IPS DF 19.7 (cell line): ENCODE results near the gene ZNF330.
"Not testable (repeated sequence)": the region's sequence is repeated elsewhere in the genome, so short reads cannot be mapped to it uniquely, and the experiment has no call there.

Experiments
- DNase-seq: peaks from one replicate; pipeline ENCODE4 v3.0.0-alpha.2; 2013; ENCODE audit warnings: low read depth, low spot score

Gene ZNF330

GRCh38 chr4:141220691-141221659 is at the start of gene ZNF330:
Gene ZNF330 (plus strand): TSS chr4:141220895. CDS start chr4:141222372, 1,477 bp downstream.
- peak; percentile 42 for DNase-seq

DNA sequence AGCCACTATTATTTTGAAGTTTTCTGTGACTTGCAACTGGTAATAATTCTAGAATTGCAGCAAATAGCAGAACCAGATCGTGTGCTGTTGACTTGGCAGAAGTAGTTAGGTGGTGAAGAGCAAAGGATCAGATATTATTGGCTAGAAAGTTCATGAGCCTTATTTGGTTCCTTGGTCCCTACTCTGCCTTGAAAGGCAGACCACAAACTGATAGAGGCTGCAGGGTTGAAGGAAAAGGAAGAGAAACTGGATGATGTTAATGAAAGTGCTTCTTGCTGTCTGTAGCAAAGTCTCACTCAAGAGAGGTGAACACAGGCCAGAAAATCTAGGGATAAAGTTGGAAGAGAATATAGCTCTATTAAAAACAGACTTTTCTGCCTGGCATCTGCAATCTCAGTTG is 46.2 kb upstream of the ZNF330 start:
- no peak for DNase-seq

- no peak for DNase-seq
Observed at GRCh38 chr4:141177171-141177570, 43.5 kb upstream of the ZNF330 start.

DNA sequence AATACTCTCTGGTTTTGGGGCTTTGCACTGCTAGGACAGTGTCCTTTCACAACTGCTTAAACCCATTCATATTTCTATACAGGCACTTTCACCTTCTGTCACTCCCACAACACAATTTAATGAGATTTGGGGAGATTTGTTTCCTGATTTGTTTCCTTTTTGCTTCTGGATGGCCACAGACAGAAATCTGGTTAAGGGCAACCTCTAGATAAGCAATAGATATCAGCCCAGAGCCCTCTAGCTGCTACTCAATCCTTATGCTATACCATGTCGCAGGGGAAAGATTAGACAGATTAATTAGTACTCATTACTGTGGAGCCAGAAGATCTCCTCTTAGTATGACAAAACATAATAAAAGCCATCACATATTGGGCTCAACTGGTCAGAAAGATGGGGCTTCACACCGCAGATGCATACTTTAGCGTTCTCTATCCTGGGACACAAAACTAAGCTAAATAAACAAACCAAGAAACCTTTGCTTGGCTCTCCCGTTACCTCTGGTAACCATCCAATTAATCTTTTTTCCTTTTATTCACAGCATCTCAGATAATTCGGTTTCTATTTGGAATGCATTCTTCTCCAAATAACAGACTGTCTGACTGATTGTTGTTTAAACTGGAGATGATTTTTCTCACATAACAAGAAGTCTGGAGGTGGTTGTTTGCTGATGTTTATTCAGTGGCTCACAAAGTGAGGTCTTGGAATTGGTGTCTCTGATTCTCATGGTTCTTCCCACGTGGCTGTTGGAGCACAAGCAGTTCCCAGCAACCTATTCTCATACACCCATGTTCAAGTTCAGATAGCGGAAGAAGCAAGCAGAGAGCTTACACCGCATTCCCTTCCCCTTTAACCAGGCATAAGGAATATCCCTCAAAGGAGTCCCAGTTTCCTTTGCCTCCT is 41.0 kb upstream of the ZNF330 start:
- no peak for DNase-seq

DNA sequence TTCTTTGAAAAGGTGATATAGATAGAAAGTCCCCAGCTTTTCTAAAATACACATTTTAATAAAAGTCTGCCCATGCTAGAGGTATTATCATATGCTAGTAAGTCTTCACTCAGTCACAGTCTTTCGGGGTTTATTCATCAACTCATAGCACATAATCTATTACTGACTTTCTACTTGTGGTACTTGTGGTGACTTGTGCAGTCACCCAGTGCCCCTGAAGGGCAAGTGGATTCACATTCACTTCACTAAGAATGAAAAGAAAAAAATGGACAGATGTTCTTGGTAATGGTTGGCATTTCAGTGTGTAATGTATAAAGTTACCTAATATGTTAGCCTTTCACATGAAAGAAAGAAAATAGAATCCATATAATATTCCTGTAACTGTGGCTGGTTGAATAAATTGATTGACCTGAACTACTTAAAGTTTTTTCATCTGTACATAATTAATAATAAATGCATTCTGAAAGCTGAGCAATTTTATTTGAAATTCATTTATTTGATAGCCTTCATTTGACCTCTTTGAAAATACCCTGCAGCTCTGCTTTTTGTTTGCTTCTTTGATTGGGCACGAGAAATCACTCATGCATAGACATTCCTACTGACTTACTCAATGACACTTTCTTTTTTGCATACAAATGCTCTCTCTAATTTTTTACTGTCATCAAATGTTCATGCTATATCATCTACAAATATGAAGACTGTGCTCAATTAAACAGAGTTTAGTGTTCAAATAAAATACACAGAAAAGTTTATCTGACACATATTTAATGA is 39.5 kb upstream of the ZNF330 start:
- DNase-seq: no peak

DNA sequence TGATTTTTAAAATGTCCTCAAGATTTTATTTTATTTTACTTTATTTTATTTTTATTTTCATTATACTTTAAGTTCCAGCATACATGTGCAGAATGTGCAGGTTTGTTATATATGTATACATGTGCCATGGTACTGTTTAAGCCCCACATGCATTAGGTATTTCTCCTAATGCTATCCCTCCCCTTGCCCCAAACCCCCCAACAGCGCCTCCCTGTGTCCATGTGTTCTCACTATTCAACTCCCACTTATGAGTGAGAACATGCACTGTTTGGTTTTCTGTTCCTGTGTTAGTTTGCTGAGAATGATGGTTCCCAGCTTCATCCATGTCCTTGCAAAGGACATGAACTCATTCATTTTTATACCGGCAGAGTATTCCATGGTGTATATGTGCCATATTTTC is 37.2 kb upstream of the ZNF330 start:
- not testable (repeated sequence) for DNase-seq

DNA sequence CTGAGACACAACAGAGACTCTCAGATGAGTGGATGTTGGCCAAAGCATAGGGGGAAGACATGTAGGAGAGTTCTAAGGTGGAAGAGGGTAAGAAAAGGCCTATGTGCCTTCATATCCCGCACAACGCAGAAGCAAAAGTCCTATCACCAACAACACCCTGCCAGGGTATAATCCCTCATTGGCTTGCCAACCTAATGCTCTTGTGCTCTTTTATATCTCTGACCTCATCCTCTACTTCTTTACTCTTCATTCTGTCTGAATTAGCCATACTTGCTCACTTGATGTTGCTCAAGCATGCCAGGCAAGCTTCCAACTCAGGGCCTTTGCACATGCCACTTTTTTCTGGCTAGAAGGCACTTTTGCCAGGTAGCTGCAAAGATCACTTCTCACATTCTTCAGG is 28.1 kb upstream of the ZNF330 start:
- no peak for DNase-seq

DNA sequence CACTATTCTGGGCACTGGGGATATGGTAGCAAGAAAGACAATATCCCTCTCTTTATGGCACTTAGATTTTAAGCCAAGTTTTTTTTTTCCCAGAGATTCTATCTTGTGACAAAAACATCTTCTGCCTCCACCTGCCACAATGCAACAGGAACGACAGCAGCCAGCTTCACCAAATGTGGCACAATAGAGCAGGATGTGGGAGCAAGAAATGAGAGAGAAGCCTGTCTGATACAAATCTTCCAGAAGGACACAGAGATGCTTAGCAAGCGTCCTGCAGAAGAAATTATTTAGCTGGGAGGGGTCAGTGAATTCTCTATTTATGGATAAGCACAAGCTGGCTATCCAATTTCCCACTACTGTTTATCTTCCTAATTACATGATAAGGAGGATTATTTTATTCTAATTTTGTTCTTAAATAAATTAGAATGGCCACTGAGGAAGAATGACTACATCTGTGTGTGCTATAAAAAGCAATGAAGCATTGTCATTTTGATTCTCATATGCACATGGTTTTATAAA is 27.1 kb upstream of the ZNF330 start:
- DNase-seq: no peak

DNA sequence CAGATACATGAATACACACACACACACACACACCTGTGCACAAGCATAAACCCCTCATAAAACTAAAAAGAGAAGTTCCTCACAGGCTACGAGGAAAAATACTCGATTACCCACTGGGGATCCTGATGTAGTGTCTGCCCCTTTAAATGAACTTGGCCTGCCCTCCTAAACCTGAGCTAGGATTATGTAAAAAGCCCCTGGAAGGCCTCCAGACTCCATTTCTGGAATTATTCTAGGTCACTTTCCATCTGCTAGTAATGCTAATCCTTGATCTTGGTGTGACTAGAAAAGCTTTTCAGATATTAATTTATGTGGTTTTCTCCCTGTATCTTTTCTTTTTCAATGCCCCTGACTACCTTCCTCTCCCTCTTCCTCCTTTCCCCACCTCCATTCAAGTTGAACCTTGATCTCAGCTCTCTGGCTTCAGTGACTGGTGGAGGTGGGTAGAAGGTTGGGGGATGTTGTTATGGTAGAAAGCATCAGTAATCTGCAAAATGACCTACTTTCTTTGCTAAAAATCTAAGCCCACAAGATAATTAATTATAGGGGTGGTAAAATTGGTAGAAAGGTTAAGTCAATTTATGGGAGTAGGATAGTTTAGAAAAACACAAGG is 25.5 kb upstream of the ZNF330 start:
- DNase-seq: no peak

GRCh38 chr4:141196227-141196933 is 24.3 kb upstream of the ZNF330 start:
- no peak for DNase-seq

- no peak for DNase-seq
Observed at GRCh38 chr4:141207961-141208360, 12.7 kb upstream of the ZNF330 start.

GRCh38 chr4:141210168-141210567 is 10.5 kb upstream of the ZNF330 start:
- no peak for DNase-seq

DNA sequence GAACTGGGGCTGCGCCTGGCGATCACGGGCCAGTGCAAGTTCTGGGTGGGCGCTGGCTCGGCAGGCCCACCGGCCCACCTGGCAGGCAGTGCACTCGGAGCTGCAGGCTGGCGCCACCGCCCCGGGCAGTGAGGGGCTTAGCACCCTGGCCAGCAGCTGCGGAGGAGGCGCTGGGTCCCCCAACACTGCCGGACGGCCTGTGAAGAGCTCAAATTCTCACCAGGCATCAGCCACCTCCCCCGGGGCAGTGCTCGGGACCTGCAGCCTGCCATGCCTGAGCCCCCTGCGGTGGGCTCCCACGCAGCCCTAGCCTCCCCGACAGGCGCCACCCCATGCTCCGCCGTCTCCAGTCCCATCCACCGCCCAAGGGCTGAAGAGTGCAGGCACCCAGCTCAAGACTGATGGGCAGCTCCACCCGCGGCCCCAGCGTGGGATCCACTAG is 7.1 kb upstream of the ZNF330 start:
- no peak for DNase-seq

DNA sequence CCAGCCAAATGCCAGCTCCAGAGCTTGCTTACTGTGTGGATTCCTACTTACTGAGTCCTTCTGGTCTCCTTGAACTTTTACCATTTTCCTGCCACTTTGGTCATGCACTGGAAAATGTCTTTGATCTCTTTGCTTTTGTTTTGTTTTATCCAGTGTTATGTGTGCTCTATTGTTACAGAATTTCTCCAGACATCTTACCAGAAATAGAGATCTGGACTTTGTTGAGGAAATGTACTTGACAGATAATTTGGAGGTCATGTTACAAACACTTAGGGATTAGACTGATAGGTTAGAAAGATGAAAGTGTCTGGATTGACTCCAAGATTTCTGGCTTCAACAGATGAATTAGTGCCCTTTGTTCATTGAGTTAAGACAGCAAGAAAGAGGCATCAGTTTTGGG is 5.7 kb upstream of the ZNF330 start:
- DNase-seq: no peak

- no peak for DNase-seq
Observed at GRCh38 chr4:141216002-141216761, 4.5 kb upstream of the ZNF330 start.

GRCh38 chr4:141220271-141220670 is 424 bp upstream of the ZNF330 start:
- DNase-seq: no peak

- DNase-seq: no peak
Observed at GRCh38 chr4:141223418-141223817, 2.7 kb downstream of the ZNF330 start.

- not testable (repeated sequence) for DNase-seq
Observed at GRCh38 chr4:141227280-141227679, 6.6 kb downstream of the ZNF330 start.

GRCh38 chr4:141229408-141230101 is 8.9 kb downstream of the ZNF330 start:
- DNase-seq: no peak
